Measurements from ENCODE around the gene LMF2. TPM values are rescaled to one million over a fixed set of nuclear protein-coding genes. Genes with fewer than 3 reads are reported as not detected.

LMF2 gene
- 10 to 100 TPM; 68.7 to 79.9 (median 72.2) TPM for total RNA-seq

GRCh38 chr22:50507421-50507990 lies at the start of gene LMF2:
Gene LMF2, minus strand, starts transcription at chr22:50507702. Its CDS starts 27 bp downstream, at chr22:50507675.
- Mint-ChIP-seq H3K9me3 (no peaks in the 10 kb centered on the region), H3K4me3 (peak within 1 kb of the TSS; percentile 96), H3K4me1 (ENCODE audit: low read depth) (peaks cover 15% of the 10 kb centered on the region), H3K27me3 (ENCODE audit: low read depth) (no peaks in the 10 kb centered on the region), H3K36me3 (ENCODE audit: insufficient read depth) (peaks cover 3% of the 10 kb centered on the region)
- ATAC-seq, result peak; percentile 81 to 84
- peak; percentile 94 for DNase-seq

GRCh38 chr22:50556703-50557102 lies 49.2 kb upstream of the LMF2 start:
- ATAC-seq (no peak), DNase-seq (no peak)
- no peaks in the 10 kb centered on the region for H3K27me3 Mint-ChIP-seq (ENCODE audit: low read depth)
- no peaks in the 10 kb centered on the region for H3K9me3 Mint-ChIP-seq
- H3K4me3 Mint-ChIP-seq, result no peak overlapping the region
- H3K4me1 Mint-ChIP-seq (ENCODE audit: low read depth), result peaks cover 3% of the 10 kb centered on the region
- H3K36me3 Mint-ChIP-seq (ENCODE audit: insufficient read depth), result no peaks in the 10 kb centered on the region

GRCh38 chr22:50553310-50553709 lies 45.8 kb upstream of the LMF2 start:
- Mint-ChIP-seq H3K4me3 (no peak overlapping the region), H3K4me1 (ENCODE audit: low read depth) (peaks cover 19% of the 10 kb centered on the region), H3K9me3 (no peaks in the 10 kb centered on the region), H3K36me3 (ENCODE audit: insufficient read depth) (no peaks in the 10 kb centered on the region), H3K27me3 (ENCODE audit: low read depth) (no peaks in the 10 kb centered on the region)
- DNase-seq (no peak), ATAC-seq (no peak)

GRCh38 chr22:50551160-50551752 lies 43.8 kb upstream of the LMF2 start:
- Mint-ChIP-seq H3K27me3 (ENCODE audit: low read depth) (no peaks in the 10 kb centered on the region), H3K36me3 (ENCODE audit: insufficient read depth) (no peaks in the 10 kb centered on the region), H3K9me3 (no peaks in the 10 kb centered on the region), H3K4me1 (ENCODE audit: low read depth) (peaks cover 22% of the 10 kb centered on the region), H3K4me3 (no peak overlapping the region)
- ATAC-seq (no peak), DNase-seq (no peak)

GRCh38 chr22:50550395-50550794 lies 42.9 kb upstream of the LMF2 start:
- Mint-ChIP-seq H3K27me3 (ENCODE audit: low read depth) (no peaks in the 10 kb centered on the region), H3K4me1 (ENCODE audit: low read depth) (peaks cover 30% of the 10 kb centered on the region), H3K9me3 (no peaks in the 10 kb centered on the region), H3K4me3 (peak overlapping the region; percentile 83), H3K36me3 (ENCODE audit: insufficient read depth) (no peaks in the 10 kb centered on the region)
- ATAC-seq (no peak), DNase-seq (no peak)

- ATAC-seq (peak; percentile 25 to 29), DNase-seq (no peak)
- peak overlapping the region; percentile 83 for H3K4me3 Mint-ChIP-seq
- H3K27me3 Mint-ChIP-seq (ENCODE audit: low read depth), result no peaks in the 10 kb centered on the region
- no peaks in the 10 kb centered on the region for H3K9me3 Mint-ChIP-seq
- H3K4me1 Mint-ChIP-seq (ENCODE audit: low read depth), result peaks cover 43% of the 10 kb centered on the region
- H3K36me3 Mint-ChIP-seq (ENCODE audit: insufficient read depth), result no peaks in the 10 kb centered on the region
Measured at GRCh38 chr22:50548921-50549790, 41.7 kb upstream of the LMF2 start.

GRCh38 chr22:50548040-50548920 lies 40.8 kb upstream of the LMF2 start:
- ATAC-seq (peak; percentile 61 to 67), DNase-seq (peak; percentile 50)
- H3K4me1 Mint-ChIP-seq (ENCODE audit: low read depth), result peaks cover 43% of the 10 kb centered on the region
- peak overlapping the region; percentile 70 for H3K4me3 Mint-ChIP-seq
- no peaks in the 10 kb centered on the region for H3K36me3 Mint-ChIP-seq (ENCODE audit: insufficient read depth)
- H3K27me3 Mint-ChIP-seq (ENCODE audit: low read depth), result no peaks in the 10 kb centered on the region
- no peaks in the 10 kb centered on the region for H3K9me3 Mint-ChIP-seq

GRCh38 chr22:50547263-50547985 lies 39.9 kb upstream of the LMF2 start:
- no peaks in the 10 kb centered on the region for H3K27me3 Mint-ChIP-seq (ENCODE audit: low read depth)
- ATAC-seq (no peak), DNase-seq (no peak)
- no peaks in the 10 kb centered on the region for H3K36me3 Mint-ChIP-seq (ENCODE audit: insufficient read depth)
- peaks cover 46% of the 10 kb centered on the region for H3K4me1 Mint-ChIP-seq (ENCODE audit: low read depth)
- H3K9me3 Mint-ChIP-seq, result no peaks in the 10 kb centered on the region
- H3K4me3 Mint-ChIP-seq, result no peak overlapping the region

GRCh38 chr22:50546326-50547262 lies 39.1 kb upstream of the LMF2 start:
- DNase-seq (no peak), ATAC-seq (no peak)
- H3K4me1 Mint-ChIP-seq (ENCODE audit: low read depth), result peaks cover 53% of the 10 kb centered on the region
- no peaks in the 10 kb centered on the region for H3K36me3 Mint-ChIP-seq (ENCODE audit: insufficient read depth)
- no peak overlapping the region for H3K4me3 Mint-ChIP-seq
- H3K9me3 Mint-ChIP-seq, result no peaks in the 10 kb centered on the region
- no peaks in the 10 kb centered on the region for H3K27me3 Mint-ChIP-seq (ENCODE audit: low read depth)

GRCh38 chr22:50545522-50546325 lies 38.2 kb upstream of the LMF2 start, which contains the start of gene KLHDC7B:
Gene KLHDC7B, plus strand, starts transcription at chr22:50545899. Its CDS starts 345 bp downstream, at chr22:50546244.
- DNase-seq (no peak), ATAC-seq (peak; percentile 15 to 25)
- Mint-ChIP-seq H3K4me3 (peak within 1 kb of the TSS; percentile 61), H3K36me3 (ENCODE audit: insufficient read depth) (no peaks in the 10 kb centered on the region), H3K9me3 (no peaks in the 10 kb centered on the region), H3K4me1 (ENCODE audit: low read depth) (peaks cover 58% of the 10 kb centered on the region), H3K27me3 (ENCODE audit: low read depth) (no peaks in the 10 kb centered on the region)

- Mint-ChIP-seq H3K36me3 (ENCODE audit: insufficient read depth) (no peaks in the 10 kb centered on the region), H3K4me1 (ENCODE audit: low read depth) (peaks cover 55% of the 10 kb centered on the region), H3K9me3 (no peaks in the 10 kb centered on the region), H3K4me3 (peak overlapping the region; percentile 61), H3K27me3 (ENCODE audit: low read depth) (no peaks in the 10 kb centered on the region)
- ATAC-seq (no peak), DNase-seq (no peak)
Measured at GRCh38 chr22:50544746-50545253, 37.3 kb upstream of the LMF2 start.

Measured in activated T-cell treated with anti-CD3 and anti-CD28 coated beads, Interleukin-2, amount 50 U/mL, for 4 hours (primary cell).